Nephron (organoid): ENCODE results near the gene GALNT13.

Experiments used
- H3K27ac Mint-ChIP-seq, 3 experiments: 2 replicates each; pipeline ENCODE4 v1.8.0; 2020; ENCODE audit warnings: mixed read lengths in 3 of 3, mild to moderate bottlenecking in 2 of 3, moderate library complexity in 1 of 3
- H3K27me3 Mint-ChIP-seq: 2 replicates; pipeline ENCODE4 v1.8.0; 2021; ENCODE audit warnings: low read depth, mild to moderate bottlenecking, moderate library complexity, mixed read lengths
- H3K36me3 Mint-ChIP-seq: 2 replicates; pipeline ENCODE4 v1.8.0; 2020; ENCODE audit warnings: low read depth, mixed read lengths
- H3K4me1 Mint-ChIP-seq: 2 replicates; pipeline ENCODE4 v1.8.0; 2020; ENCODE audit warnings: mixed read lengths
- H3K4me3 Mint-ChIP-seq, 3 experiments: 2 replicates each; pipeline ENCODE4 v1.8.0; 2020; ENCODE audit warnings: mild to moderate bottlenecking in 3 of 3, mixed read lengths in 3 of 3, moderate library complexity in 2 of 3
- H3K9me3 Mint-ChIP-seq: 2 replicates; pipeline ENCODE4 v1.8.0; 2020; ENCODE audit warnings: mixed read lengths
- CTCF ChIP-seq, 3 experiments: fragments of 200-600 bp; sonication (generic); IDR thresholded peaks; one replicate each; pipeline ENCODE4 v1.5.0; 2021; ENCODE audit warnings: antibody characterized with exemption in 3 of 3; ENCODE audit not compliant: unreplicated experiment in 3 of 3

Gene GALNT13

GRCh38 chr2:154203902-154204301 is 332.2 kb downstream of the GALNT13 start:
- Mint-ChIP-seq H3K4me1 (no peaks in the 10 kb centered on the region), H3K9me3 (no peaks in the 10 kb centered on the region), H3K27me3 (no peaks in the 10 kb centered on the region), H3K36me3 (no peaks in the 10 kb centered on the region), H3K4me3 (no peak overlapping the region), H3K27ac (no peak overlapping the region)
- TF ChIP-seq CTCF (IDR thresholded peaks at IDR 0.05; ENCODE audit: unreplicated experiment in 3 of 3): no peak

GRCh38 chr2:154207288-154208047 is 335.7 kb downstream of the GALNT13 start:
- no peaks in the 10 kb centered on the region for H3K27me3 Mint-ChIP-seq
- no peak overlapping the region for H3K27ac Mint-ChIP-seq
- no peaks in the 10 kb centered on the region for H3K4me1 Mint-ChIP-seq
- H3K9me3 Mint-ChIP-seq: no peaks in the 10 kb centered on the region
- TF ChIP-seq CTCF (IDR thresholded peaks at IDR 0.05; ENCODE audit: unreplicated experiment in 3 of 3): no peak
- H3K4me3 Mint-ChIP-seq: no peak overlapping the region
- no peaks in the 10 kb centered on the region for H3K36me3 Mint-ChIP-seq

GRCh38 chr2:154223726-154224125 is 352.0 kb downstream of the GALNT13 start:
- Mint-ChIP-seq H3K4me1 (no peaks in the 10 kb centered on the region), H3K36me3 (no peaks in the 10 kb centered on the region), H3K27ac (no peak overlapping the region), H3K4me3 (no peak overlapping the region), H3K27me3 (no peaks in the 10 kb centered on the region), H3K9me3 (no peaks in the 10 kb centered on the region)
- no peak for TF ChIP-seq CTCF (IDR thresholded peaks at IDR 0.05; ENCODE audit: unreplicated experiment in 3 of 3)

- Mint-ChIP-seq H3K36me3 (no peaks in the 10 kb centered on the region), H3K27me3 (no peaks in the 10 kb centered on the region), H3K9me3 (no peaks in the 10 kb centered on the region), H3K27ac (no peak overlapping the region), H3K4me1 (no peaks in the 10 kb centered on the region), H3K4me3 (no peak overlapping the region)
- no peak for TF ChIP-seq CTCF (IDR thresholded peaks at IDR 0.05; ENCODE audit: unreplicated experiment in 3 of 3)
Observed at GRCh38 chr2:154226931-154227330, 355.2 kb downstream of the GALNT13 start.

- Mint-ChIP-seq H3K4me3 (no peak overlapping the region), H3K27ac (no peak overlapping the region), H3K36me3 (no peaks in the 10 kb centered on the region), H3K9me3 (no peaks in the 10 kb centered on the region), H3K4me1 (no peaks in the 10 kb centered on the region), H3K27me3 (no peaks in the 10 kb centered on the region)
- no peak for TF ChIP-seq CTCF (IDR thresholded peaks at IDR 0.05; ENCODE audit: unreplicated experiment in 3 of 3)
Observed at GRCh38 chr2:154228566-154229280, 357.0 kb downstream of the GALNT13 start.
